Uterus (tissue), 2 donors: Measurements from ENCODE around the gene LRBA.
"Not testable (repeated sequence)": the region's sequence is repeated elsewhere in the genome, so short reads cannot be mapped to it uniquely, and the experiment has no call there.

Experiments used
- CTCF ChIP-seq, 4 experiments: fragments of 200-600 bp in 2 of 4; fragments of 450-650 bp in 2 of 4; sonication (generic) in 2 of 4; IDR thresholded peaks; one replicate each; pipeline ENCODE4 v1.5.1; 2016 to 2019; ENCODE audit warnings: antibody characterized with exemption in 4 of 4, mild to moderate bottlenecking in 2 of 4, moderate library complexity in 1 of 4
- POLR2A ChIP-seq, 2 donors: fragments of 450-650 bp; IDR thresholded peaks; one replicate each; pipeline ENCODE4 v1.6.1; 2016; ENCODE audit warnings: antibody characterized with exemption in 2 of 2, mild to moderate bottlenecking in 1 of 2, moderate library complexity in 1 of 2

DNA sequence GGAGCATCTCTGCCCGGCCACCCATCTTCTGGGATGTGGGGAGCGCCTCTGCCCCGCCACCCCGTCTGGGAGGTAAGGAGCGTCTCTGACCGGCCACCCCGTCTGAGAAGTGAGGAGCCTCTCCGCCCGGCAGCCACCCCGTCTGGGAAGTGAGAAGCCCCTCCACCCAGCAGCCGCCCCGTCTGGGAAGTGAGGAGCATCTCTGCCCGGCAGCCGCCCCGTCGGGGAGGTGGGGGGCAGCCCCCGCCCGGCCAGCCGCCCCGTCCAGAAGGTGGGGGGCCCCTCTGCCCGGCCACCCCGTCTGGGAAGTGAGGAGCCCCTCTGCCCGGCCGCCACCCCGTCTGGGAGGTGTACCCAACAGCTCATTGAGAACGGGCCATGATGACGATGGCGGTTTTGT lies 61.2 kb downstream of the LRBA start:
- not testable (repeated sequence) for TF ChIP-seq CTCF, POLR2A (IDR thresholded peaks at IDR 0.05)
